GM12875 (cell line): ENCODE results near the gene TMEM132E.

ENCODE experiments used
- H3K4me3 ChIP-seq: one replicate; pipeline ENCODE4 v1.5.1; 2011; ENCODE audit warnings: low read depth, low read length, control low read depth
- CTCF ChIP-seq: IDR thresholded peaks from 2 replicates; pipeline ENCODE4 v1.5.1; 2011; ENCODE audit warnings: low read depth, mild to moderate bottlenecking, control low read depth, inconsistent platforms, low read length, moderate library complexity, borderline replicate concordance; ENCODE audit not compliant: insufficient read depth

Gene TMEM132E

GRCh38 chr17:34580685-34581445 is 1.5 kb downstream of the TMEM132E start:
- no peak overlapping the region for H3K4me3 ChIP-seq
- TF ChIP-seq CTCF, result no peak

- no peak for TF ChIP-seq CTCF
- no peak overlapping the region for H3K4me3 ChIP-seq
Observed at GRCh38 chr17:34581446-34582184, 2.2 kb downstream of the TMEM132E start.

GRCh38 chr17:34582185-34582900 is 3.0 kb downstream of the TMEM132E start:
- no peak overlapping the region for H3K4me3 ChIP-seq

GRCh38 chr17:34582901-34583245 is 3.5 kb downstream of the TMEM132E start:
- no peak for TF ChIP-seq CTCF
- H3K4me3 ChIP-seq, result no peak overlapping the region

More at GRCh38 chr17:34582185-34582900, 3.0 kb downstream of the TMEM132E start:
- no peak for TF ChIP-seq CTCF

- no peak overlapping the region for H3K4me3 ChIP-seq
- no peak for TF ChIP-seq CTCF
Observed at GRCh38 chr17:34584805-34585416, 5.5 kb downstream of the TMEM132E start.

- no peak overlapping the region for H3K4me3 ChIP-seq
- no peak for TF ChIP-seq CTCF
Observed at GRCh38 chr17:34586346-34586846, 7.0 kb downstream of the TMEM132E start.
